Endothelial cell of umbilical vein (primary cell): ENCODE data around the gene DSE.

Experiments
- CTCF ChIP-seq, 2 donors: IDR thresholded peaks; 1 replicate in 1 of 2; 2 replicates in 1 of 2; pipeline ENCODE4 v1.5.1; 2011; ENCODE audit warnings: low read length in 2 of 2, mild to moderate bottlenecking in 2 of 2, moderate library complexity in 2 of 2, control low read depth in 1 of 2, inconsistent platforms in 1 of 2, low read depth in 1 of 2; ENCODE audit not compliant: insufficient read depth in 1 of 2; ENCODE audit errors: extremely low read depth in 1 of 2
- EZH2 ChIP-seq: IDR thresholded peaks from 2 replicates; pipeline ENCODE4 v1.6.1; 2012; ENCODE audit warnings: borderline replicate concordance, low read depth, mild to moderate bottlenecking, moderate library complexity, low read length, inconsistent platforms; ENCODE audit not compliant: severe bottlenecking
- JUN ChIP-seq: IDR thresholded peaks from 2 replicates; pipeline ENCODE4 v1.6.1; 2011; ENCODE audit warnings: borderline replicate concordance, low read depth; ENCODE audit not compliant: insufficient read length, insufficient read depth
- POLR2A ChIP-seq: IDR thresholded peaks from 2 replicates; pipeline ENCODE4 v1.6.1; 2012; ENCODE audit warnings: low read depth, mild to moderate bottlenecking, control low read depth, low read length
- POLR2AphosphoS5 ChIP-seq: IDR thresholded peaks from 2 replicates; pipeline ENCODE4 v1.6.1; 2012; ENCODE audit warnings: low read depth, mild to moderate bottlenecking, control low read depth, low read length, moderate library complexity; ENCODE audit not compliant: insufficient read depth
- TF ChIP-seq, protein P1 (sequence below): IDR thresholded peaks from 2 replicates; pipeline ENCODE4 v1.6.1; 2011; ENCODE audit not compliant: insufficient read depth, insufficient read length

DNA sequence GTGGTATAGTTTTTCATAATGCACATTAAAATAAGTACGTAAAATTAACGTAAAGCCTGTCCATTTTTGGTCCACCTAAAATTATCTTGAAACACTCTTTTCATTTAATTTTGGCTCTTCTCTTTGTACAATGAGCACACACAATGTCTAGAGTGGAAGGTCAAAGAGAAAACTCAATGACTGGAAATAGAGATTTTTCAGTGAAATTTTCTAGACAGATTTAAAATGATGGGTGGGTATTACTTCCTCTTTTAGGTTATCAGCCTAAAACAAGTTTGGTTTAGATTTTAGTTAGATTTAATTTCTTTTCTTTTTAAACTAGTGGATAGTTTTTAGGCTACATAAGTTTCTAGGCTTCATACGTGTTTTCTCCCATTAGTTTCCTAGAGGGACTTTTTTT lies 24.9 kb downstream of the DSE start:
- TF ChIP-seq POLR2A: no peak
- TF ChIP-seq POLR2AphosphoS5: no peak
- TF ChIP-seq CTCF (IDR thresholded peaks at IDR 0.05; ENCODE audit: extremely low read depth in 1 of 2, insufficient read depth in 1 of 2, low read depth in 1 of 2, low read length in 2 of 2): no peak
- TF ChIP-seq JUN: no peak
- TF ChIP-seq, protein P1, sequence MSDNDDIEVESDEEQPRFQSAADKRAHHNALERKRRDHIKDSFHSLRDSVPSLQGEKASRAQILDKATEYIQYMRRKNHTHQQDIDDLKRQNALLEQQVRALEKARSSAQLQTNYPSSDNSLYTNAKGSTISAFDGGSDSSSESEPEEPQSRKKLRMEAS: no peak
- TF ChIP-seq EZH2: no peak
